GM19324 (cell line): Measurements from ENCODE around the gene TFDP3.

Experiments used
- ATAC-seq: cut with Tn5 transposase; IDR thresholded peaks from one replicate; pipeline ENCODE4 v1.9.1; 2021; ENCODE audit warnings: mild to moderate bottlenecking, moderate library complexity; ENCODE audit not compliant: unreplicated experiment, low FRiP score

The TFDP3 gene

GRCh38 chrX:133218329-133218728 is at the start of gene TFDP3:
Gene TFDP3 (minus strand): TSS chrX:133218354. CDS start chrX:133218259, 95 bp downstream.
- no peak for ATAC-seq

GRCh38 chrX:133267621-133268020 is 49.5 kb upstream of the TFDP3 start:
- no peak for ATAC-seq

GRCh38 chrX:133265331-133265730 is 47.2 kb upstream of the TFDP3 start:
- no peak for ATAC-seq

GRCh38 chrX:133258481-133258880 is 40.3 kb upstream of the TFDP3 start:
- no peak for ATAC-seq

- ATAC-seq = no peak
Measured at GRCh38 chrX:133254666-133255065, 36.5 kb upstream of the TFDP3 start.

GRCh38 chrX:133251204-133251603 is 33.0 kb upstream of the TFDP3 start:
- no peak for ATAC-seq

- no peak for ATAC-seq
Measured at GRCh38 chrX:133250184-133251100, 32.3 kb upstream of the TFDP3 start.

- no peak for ATAC-seq
Measured at GRCh38 chrX:133249266-133250058, 31.3 kb upstream of the TFDP3 start.

GRCh38 chrX:133248177-133248576 is 30.0 kb upstream of the TFDP3 start:
- ATAC-seq = no peak

GRCh38 chrX:133246921-133247320 is 28.8 kb upstream of the TFDP3 start:
- ATAC-seq = no peak

GRCh38 chrX:133235830-133236229 is 17.7 kb upstream of the TFDP3 start:
- no peak for ATAC-seq

- ATAC-seq = no peak
Measured at GRCh38 chrX:133232331-133232730, 14.2 kb upstream of the TFDP3 start.

- ATAC-seq = no peak
Measured at GRCh38 chrX:133229361-133229760, 11.2 kb upstream of the TFDP3 start.

- no peak for ATAC-seq
Measured at GRCh38 chrX:133215747-133216146, 2.4 kb downstream of the TFDP3 start.

- peak; percentile 63 for ATAC-seq
Measured at GRCh38 chrX:133215017-133215416, 3.1 kb downstream of the TFDP3 start.

GRCh38 chrX:133214301-133214700 is 3.9 kb downstream of the TFDP3 start:
- ATAC-seq = no peak

- no peak for ATAC-seq
Measured at GRCh38 chrX:133213117-133213516, 5.0 kb downstream of the TFDP3 start.

GRCh38 chrX:133207751-133208150 is 10.4 kb downstream of the TFDP3 start:
- no peak for ATAC-seq

GRCh38 chrX:133191739-133192039 is 26.5 kb downstream of the TFDP3 start:
- no peak for ATAC-seq

- ATAC-seq = no peak
Measured at GRCh38 chrX:133190877-133191738, 27.0 kb downstream of the TFDP3 start.

GRCh38 chrX:133189195-133189594 is 29.0 kb downstream of the TFDP3 start:
- ATAC-seq = no peak
